Suprapubic skin (tissue), 4 donors: ENCODE measurements around the gene PHF21A.

Experiments
- EP300 ChIP-seq: sonication (generic); formaldehyde crosslinking; IDR thresholded peaks from one replicate; pipeline ENCODE4 v1.6.1; 2017; ENCODE audit warnings: antibody characterized with exemption
- POLR2A ChIP-seq, 2 donors: fragments of 450-650 bp; IDR thresholded peaks; one replicate each; pipeline ENCODE4 v1.6.1; 2017; ENCODE audit warnings: antibody characterized with exemption in 2 of 2, mild to moderate bottlenecking in 2 of 2, moderate library complexity in 2 of 2
- POLR2AphosphoS5 ChIP-seq, 3 donors: sonication (generic); formaldehyde crosslinking; IDR thresholded peaks; one replicate each; pipeline ENCODE4 v1.6.1; 2017; ENCODE audit warnings: antibody characterized with exemption in 3 of 3
- TF ChIP-seq, protein P1 (sequence below), 2 donors: fragments of 200-600 bp in 1 of 2; fragments of 450-650 bp in 1 of 2; sonication (generic) in 1 of 2; IDR thresholded peaks; one replicate each; pipeline ENCODE4 v1.5.1; 2016 to 2019; ENCODE audit warnings: antibody characterized with exemption in 2 of 2, mild to moderate bottlenecking in 1 of 2, moderate library complexity in 1 of 2

DNA sequence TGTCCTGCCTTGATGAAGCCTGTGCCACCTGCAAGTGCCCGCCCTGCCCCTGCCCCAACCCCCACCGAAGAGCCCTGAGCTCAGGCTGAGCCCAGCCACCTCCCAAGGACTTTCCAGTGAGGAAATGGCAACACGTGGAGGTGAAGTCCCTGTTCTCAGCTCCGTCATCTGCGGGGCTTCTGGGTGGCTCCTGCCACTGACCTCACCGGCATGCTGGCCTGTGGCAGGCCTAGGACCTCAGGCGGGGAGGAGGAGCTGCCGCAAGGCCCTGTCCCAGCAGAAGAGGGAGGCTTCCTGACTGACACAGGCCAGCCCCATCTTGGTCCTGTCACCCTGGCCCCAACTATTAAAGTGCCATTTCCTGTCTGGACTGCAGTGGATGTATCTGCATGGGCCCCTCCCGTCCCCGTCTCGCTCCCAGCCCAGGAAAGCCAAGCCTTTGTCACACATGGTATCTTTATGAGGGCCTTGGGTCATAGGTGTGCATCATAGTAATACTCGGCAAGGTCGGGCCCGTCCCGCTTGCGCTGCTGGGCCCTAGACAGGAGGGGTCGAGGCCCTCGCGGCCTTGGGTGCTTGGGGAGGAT lies 215.1 kb downstream of the PHF21A start:
- TF ChIP-seq POLR2A (IDR thresholded peaks at IDR 0.05): no peak
- TF ChIP-seq, protein P1, sequence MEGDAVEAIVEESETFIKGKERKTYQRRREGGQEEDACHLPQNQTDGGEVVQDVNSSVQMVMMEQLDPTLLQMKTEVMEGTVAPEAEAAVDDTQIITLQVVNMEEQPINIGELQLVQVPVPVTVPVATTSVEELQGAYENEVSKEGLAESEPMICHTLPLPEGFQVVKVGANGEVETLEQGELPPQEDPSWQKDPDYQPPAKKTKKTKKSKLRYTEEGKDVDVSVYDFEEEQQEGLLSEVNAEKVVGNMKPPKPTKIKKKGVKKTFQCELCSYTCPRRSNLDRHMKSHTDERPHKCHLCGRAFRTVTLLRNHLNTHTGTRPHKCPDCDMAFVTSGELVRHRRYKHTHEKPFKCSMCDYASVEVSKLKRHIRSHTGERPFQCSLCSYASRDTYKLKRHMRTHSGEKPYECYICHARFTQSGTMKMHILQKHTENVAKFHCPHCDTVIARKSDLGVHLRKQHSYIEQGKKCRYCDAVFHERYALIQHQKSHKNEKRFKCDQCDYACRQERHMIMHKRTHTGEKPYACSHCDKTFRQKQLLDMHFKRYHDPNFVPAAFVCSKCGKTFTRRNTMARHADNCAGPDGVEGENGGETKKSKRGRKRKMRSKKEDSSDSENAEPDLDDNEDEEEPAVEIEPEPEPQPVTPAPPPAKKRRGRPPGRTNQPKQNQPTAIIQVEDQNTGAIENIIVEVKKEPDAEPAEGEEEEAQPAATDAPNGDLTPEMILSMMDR (IDR thresholded peaks at IDR 0.05): no peak
- no peak for TF ChIP-seq EP300
- no peak for TF ChIP-seq POLR2AphosphoS5 (IDR thresholded peaks at IDR 0.05)
